ENCODE data around the gene WDFY4. TPM values are rescaled to one million over a fixed set of nuclear protein-coding genes. Genes with fewer than 3 reads are reported as not detected.

Gene WDFY4
- polyA plus RNA-seq, 1 donor from 2014 or later: not detected

DNA sequence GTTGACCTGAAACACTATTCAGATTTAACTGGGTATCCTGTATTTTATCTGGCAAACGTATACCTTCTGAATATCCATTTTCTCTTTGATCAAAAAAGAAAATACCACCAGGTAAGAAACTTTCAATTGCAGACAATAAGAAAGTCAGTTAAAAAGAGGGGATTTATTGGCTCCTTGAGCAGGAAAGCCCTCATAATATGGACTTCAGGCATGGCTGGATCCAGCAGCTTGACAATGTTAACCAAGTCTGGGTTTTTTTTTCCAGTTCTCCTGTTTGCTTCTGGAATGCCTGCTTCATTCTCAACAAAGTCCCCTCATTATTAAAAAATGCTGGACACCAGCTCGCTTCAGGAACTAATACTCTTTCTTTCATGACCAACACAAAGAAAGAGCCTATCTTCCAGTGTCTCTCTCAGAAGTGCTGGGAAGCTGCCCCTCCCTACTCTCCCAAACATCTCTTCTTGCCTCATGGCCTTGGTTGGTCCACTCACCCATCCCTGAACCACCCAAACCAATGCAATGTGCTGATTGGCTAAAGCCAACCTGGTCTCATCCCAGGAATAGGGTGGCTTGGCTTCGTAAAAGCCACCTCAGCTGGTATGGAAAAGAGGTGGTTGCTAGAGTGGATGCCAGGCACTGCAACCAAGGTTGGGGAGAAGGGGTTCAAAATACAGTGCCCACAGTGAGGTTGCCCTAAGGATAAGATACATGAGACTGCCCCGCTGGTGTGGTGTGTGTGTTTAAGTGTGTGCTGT lies 30.6 kb upstream of the WDFY4 start:
- Histone ChIP-seq H3K36me3 (ENCODE audit: insufficient read depth, low read length) (no peaks in the 10 kb centered on the region), H2AFZ (ENCODE audit: low read depth, low read length) (no peak overlapping the region), H3K27me3 (ENCODE audit: insufficient read depth, low read depth, low read length) (peaks cover 4% of the 10 kb centered on the region), H3K9ac (ENCODE audit: low read length) (no peak overlapping the region), H3K9me3 (ENCODE audit: low read length) (no peaks in the 10 kb centered on the region), H3K4me2 (ENCODE audit: low read length) (no peak overlapping the region), H3F3A (ENCODE audit: insufficient read depth, low read length, poor library complexity, severe bottlenecking) (no peaks in the 10 kb centered on the region), H3K4me3 (ENCODE audit: low read length) (no peak overlapping the region), H3K79me2 (replicated peaks; ENCODE audit: insufficient read depth, low read length) (no peaks in the 10 kb centered on the region), H3K9me2 (ENCODE audit: insufficient read depth, low read length) (no peaks in the 10 kb centered on the region), H3K27ac (ENCODE audit: low read length) (no peak overlapping the region), H4K20me1 (ENCODE audit: insufficient read depth) (no peaks in the 10 kb centered on the region)
- TF ChIP-seq MXI1 (conservative IDR thresholded peaks at IDR 0.05; ENCODE audit: poor library complexity, severe bottlenecking) (no peak), RAD21 (conservative IDR thresholded peaks at IDR 0.05) (no peak), SMC3 (conservative IDR thresholded peaks at IDR 0.05; ENCODE audit: poor library complexity) (no peak), EP300 (conservative IDR thresholded peaks at IDR 0.05; ENCODE audit: poor library complexity, severe bottlenecking) (no peak), TAF1 (IDR thresholded peaks at IDR 0.05; ENCODE audit: low read depth) (no peak), EZH2 (IDR thresholded peaks at IDR 0.05; ENCODE audit: borderline replicate concordance, insufficient read depth, low read length, poor library complexity, severe bottlenecking) (no peak), POLR2AphosphoS5 (IDR thresholded peaks at IDR 0.05) (no peak)
- TF ChIP-seq, protein P1, sequence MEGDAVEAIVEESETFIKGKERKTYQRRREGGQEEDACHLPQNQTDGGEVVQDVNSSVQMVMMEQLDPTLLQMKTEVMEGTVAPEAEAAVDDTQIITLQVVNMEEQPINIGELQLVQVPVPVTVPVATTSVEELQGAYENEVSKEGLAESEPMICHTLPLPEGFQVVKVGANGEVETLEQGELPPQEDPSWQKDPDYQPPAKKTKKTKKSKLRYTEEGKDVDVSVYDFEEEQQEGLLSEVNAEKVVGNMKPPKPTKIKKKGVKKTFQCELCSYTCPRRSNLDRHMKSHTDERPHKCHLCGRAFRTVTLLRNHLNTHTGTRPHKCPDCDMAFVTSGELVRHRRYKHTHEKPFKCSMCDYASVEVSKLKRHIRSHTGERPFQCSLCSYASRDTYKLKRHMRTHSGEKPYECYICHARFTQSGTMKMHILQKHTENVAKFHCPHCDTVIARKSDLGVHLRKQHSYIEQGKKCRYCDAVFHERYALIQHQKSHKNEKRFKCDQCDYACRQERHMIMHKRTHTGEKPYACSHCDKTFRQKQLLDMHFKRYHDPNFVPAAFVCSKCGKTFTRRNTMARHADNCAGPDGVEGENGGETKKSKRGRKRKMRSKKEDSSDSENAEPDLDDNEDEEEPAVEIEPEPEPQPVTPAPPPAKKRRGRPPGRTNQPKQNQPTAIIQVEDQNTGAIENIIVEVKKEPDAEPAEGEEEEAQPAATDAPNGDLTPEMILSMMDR (IDR thresholded peaks at IDR 0.05; ENCODE audit: poor library complexity, severe bottlenecking): no peak
- TF ChIP-seq, protein P2, sequence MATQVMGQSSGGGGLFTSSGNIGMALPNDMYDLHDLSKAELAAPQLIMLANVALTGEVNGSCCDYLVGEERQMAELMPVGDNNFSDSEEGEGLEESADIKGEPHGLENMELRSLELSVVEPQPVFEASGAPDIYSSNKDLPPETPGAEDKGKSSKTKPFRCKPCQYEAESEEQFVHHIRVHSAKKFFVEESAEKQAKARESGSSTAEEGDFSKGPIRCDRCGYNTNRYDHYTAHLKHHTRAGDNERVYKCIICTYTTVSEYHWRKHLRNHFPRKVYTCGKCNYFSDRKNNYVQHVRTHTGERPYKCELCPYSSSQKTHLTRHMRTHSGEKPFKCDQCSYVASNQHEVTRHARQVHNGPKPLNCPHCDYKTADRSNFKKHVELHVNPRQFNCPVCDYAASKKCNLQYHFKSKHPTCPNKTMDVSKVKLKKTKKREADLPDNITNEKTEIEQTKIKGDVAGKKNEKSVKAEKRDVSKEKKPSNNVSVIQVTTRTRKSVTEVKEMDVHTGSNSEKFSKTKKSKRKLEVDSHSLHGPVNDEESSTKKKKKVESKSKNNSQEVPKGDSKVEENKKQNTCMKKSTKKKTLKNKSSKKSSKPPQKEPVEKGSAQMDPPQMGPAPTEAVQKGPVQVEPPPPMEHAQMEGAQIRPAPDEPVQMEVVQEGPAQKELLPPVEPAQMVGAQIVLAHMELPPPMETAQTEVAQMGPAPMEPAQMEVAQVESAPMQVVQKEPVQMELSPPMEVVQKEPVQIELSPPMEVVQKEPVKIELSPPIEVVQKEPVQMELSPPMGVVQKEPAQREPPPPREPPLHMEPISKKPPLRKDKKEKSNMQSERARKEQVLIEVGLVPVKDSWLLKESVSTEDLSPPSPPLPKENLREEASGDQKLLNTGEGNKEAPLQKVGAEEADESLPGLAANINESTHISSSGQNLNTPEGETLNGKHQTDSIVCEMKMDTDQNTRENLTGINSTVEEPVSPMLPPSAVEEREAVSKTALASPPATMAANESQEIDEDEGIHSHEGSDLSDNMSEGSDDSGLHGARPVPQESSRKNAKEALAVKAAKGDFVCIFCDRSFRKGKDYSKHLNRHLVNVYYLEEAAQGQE (IDR thresholded peaks at IDR 0.05; ENCODE audit: borderline replicate concordance): no peak

DNA sequence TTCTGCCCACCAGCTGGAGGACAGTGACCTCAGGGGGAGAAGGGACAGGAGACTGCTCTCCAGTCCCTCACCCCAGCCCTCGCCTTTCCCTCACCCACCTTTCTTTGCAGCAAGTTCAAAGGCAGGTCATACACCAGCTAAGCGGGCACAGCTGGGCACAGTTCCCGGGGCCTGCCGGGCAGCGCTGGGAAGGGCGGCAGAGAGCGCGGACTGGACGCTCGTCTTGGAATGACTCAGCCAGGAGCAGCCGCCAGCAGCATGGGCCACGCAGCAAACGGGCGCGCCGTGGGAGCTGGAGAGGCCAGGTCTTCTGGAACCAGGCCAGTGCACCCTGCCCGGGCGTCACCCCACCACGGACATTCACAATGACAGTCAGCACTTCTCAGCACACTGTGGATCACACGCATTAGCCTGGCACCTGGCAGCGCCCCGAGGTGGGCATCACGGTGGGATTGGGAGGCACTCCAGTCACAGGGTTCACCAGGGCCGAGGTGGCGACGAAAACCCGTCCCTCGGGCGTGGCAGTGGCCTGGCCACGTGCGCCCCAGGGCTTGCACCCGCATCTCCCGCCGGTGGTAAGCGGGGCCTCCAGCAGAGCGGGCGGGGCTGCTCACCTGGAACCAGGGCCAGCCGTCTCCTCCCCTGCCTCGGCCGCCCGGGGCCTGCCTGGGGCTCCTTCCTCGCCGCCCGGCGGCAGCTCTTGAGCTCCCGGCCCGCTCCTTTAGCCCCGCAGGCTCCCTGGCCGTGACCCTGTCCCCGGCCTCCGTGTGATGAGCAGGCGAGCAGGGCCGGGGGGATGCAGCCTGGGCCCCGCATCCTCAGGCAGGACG lies 29.0 kb upstream of the WDFY4 start:
- Histone ChIP-seq H3K9me3 (ENCODE audit: low read length) (no peaks in the 10 kb centered on the region), H3K9ac (ENCODE audit: low read length) (no peak overlapping the region), H3F3A (ENCODE audit: insufficient read depth, low read length, poor library complexity, severe bottlenecking) (no peaks in the 10 kb centered on the region), H2AFZ (ENCODE audit: low read depth, low read length) (no peak overlapping the region), H3K27ac (ENCODE audit: low read length) (no peak overlapping the region), H4K20me1 (ENCODE audit: insufficient read depth) (no peaks in the 10 kb centered on the region), H3K79me2 (replicated peaks; ENCODE audit: insufficient read depth, low read length) (no peaks in the 10 kb centered on the region), H3K9me2 (ENCODE audit: insufficient read depth, low read length) (no peaks in the 10 kb centered on the region), H3K4me2 (ENCODE audit: low read length) (no peak overlapping the region), H3K27me3 (ENCODE audit: insufficient read depth, low read depth, low read length) (peaks cover 4% of the 10 kb centered on the region), H3K4me3 (ENCODE audit: low read length) (peak overlapping the region; percentile 54), H3K36me3 (ENCODE audit: insufficient read depth, low read length) (no peaks in the 10 kb centered on the region)
- no peak for TF ChIP-seq EZH2 (IDR thresholded peaks at IDR 0.05; ENCODE audit: borderline replicate concordance, insufficient read depth, low read length, poor library complexity, severe bottlenecking)
- TF ChIP-seq, protein P1 (IDR thresholded peaks at IDR 0.05; ENCODE audit: poor library complexity, severe bottlenecking): no peak
- TF ChIP-seq TAF1 (IDR thresholded peaks at IDR 0.05; ENCODE audit: low read depth): no peak
- no peak for TF ChIP-seq POLR2AphosphoS5 (IDR thresholded peaks at IDR 0.05)
- no peak for TF ChIP-seq MXI1 (conservative IDR thresholded peaks at IDR 0.05; ENCODE audit: poor library complexity, severe bottlenecking)
- no peak for TF ChIP-seq EP300 (conservative IDR thresholded peaks at IDR 0.05; ENCODE audit: poor library complexity, severe bottlenecking)
- no peak for TF ChIP-seq SMC3 (conservative IDR thresholded peaks at IDR 0.05; ENCODE audit: poor library complexity)
- TF ChIP-seq, protein P2 (IDR thresholded peaks at IDR 0.05; ENCODE audit: borderline replicate concordance): no peak
- TF ChIP-seq RAD21 (conservative IDR thresholded peaks at IDR 0.05): no peak
